ENCODE data around the gene GPR15LG. TPM values are rescaled to one million over a fixed set of nuclear protein-coding genes. Genes with fewer than 3 reads are reported as not detected.

GPR15LG gene
- total RNA-seq, 4 donors from 2014 or later, result 197 to 480 (median 266) TPM

DNA sequence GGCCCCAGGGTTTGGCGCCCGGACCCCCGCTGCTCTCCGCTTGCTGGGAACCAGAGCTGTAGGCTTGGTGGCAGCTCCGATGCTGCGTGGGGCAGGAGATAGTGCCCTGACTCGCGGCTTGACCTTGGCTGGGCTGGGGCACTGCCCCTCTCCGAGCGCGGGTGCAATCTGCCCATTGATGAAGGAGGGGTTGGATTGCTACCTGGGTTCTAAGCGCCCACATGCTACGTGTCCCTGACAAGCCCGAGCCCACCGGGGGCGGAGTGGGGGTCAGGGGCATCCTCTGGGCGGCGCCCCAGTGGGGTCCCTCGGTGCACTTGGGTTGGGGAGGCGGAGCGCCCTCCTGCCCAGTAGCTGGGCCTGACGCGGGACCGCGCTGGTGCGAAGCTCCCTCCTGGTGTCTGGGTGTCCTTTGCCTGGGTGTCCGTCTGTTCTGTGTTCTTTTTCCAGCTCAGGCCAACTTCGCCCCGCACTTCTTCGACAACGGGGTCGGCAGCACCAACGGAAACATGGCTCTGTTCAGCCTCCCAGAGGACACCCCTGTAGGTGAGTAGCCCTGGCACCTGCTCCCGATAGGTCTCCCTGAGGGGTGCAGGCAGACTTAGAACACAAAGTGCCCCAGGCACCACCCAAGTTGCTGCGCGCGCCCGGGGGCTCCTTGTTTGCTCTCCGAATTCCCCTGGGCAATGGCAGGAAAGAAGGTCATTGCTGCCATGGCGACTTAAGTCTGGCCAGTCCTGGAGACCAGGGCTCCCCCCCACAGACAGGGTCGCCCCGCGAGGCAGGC lies 21.6 kb downstream of the GPR15LG start:
- in situ Hi-C loops (cut with MboI; ENCODE audit: low pct_ligation_motif_present in 1 of 4, low pct_unique_long_range_greater_than_20kb in 1 of 4, low sequenced_read_pairs in 3 of 4), result no loop called here
- intact Hi-C loops (cut with DNase I; ENCODE audit: low total_unique reads), result no loop called here
- Histone ChIP-seq H3K27me3 (peaks cover 26% of the 10 kb centered on the region), H3K4me1 (peaks cover 11 to 56% (median 48%) of the 10 kb centered on the region in 4 donors), H3K36me3 (no peaks in the 10 kb centered on the region), H3K4me3 (peak overlapping the region; percentile 38 to 66 (median 58)), H3K9me3 (no peaks in the 10 kb centered on the region), H3K27ac (peak overlapping the region; percentile 84 to 88 (median 86))
- 26% methylated on average over 36 of the region's 43 CpGs; no CpG with 5 or more reads in 1 of the 2 donors for WGBS, 2 donors (ENCODE audit: low coverage in 1 of 2)
- TF ChIP-seq EP300 (IDR thresholded peaks at IDR 0.05; ENCODE audit: low read depth) (no peak), POLR2A (IDR thresholded peaks at IDR 0.05) (no peak), CTCF (IDR thresholded peaks at IDR 0.05) (no peak), POLR2AphosphoS5 (IDR thresholded peaks at IDR 0.05) (no peak)
- DNase-seq, result peak; percentile 19

- Histone ChIP-seq H3K9me3 (no peaks in the 10 kb centered on the region), H3K4me1 (peaks cover 13 to 65% (median 51%) of the 10 kb centered on the region in 4 donors), H3K27me3 (peaks cover 26% of the 10 kb centered on the region), H3K4me3 (peak overlapping the region in 1 of 4 donors; percentile 61), H3K36me3 (no peaks in the 10 kb centered on the region), H3K27ac (peak overlapping the region; percentile 84 to 88 (median 86))
- intact Hi-C loops (cut with DNase I; ENCODE audit: low total_unique reads), result no loop called here
- in situ Hi-C loops (cut with MboI; ENCODE audit: low pct_ligation_motif_present in 1 of 4, low pct_unique_long_range_greater_than_20kb in 1 of 4, low sequenced_read_pairs in 3 of 4), result no loop called here
- TF ChIP-seq EP300 (IDR thresholded peaks at IDR 0.05; ENCODE audit: low read depth) (no peak), CTCF (IDR thresholded peaks at IDR 0.05) (peak in 2 of 5 experiments; percentile 44 to 49), POLR2A (IDR thresholded peaks at IDR 0.05) (peak; percentile 71), POLR2AphosphoS5 (IDR thresholded peaks at IDR 0.05) (peak; percentile 39 to 69 (median 62))
- DNase-seq, result peak; percentile 76
- 10 to 21% methylated on average over 3 to 4 of the region's 4 CpGs for WGBS, 2 donors (ENCODE audit: low coverage in 1 of 2)
Observed at GRCh38 chr10:84196083-84196482, 22.5 kb downstream of the GPR15LG start.

- Histone ChIP-seq H3K4me1 (peaks cover 13 to 73% (median 59%) of the 10 kb centered on the region in 4 donors), H3K4me3 (no peak overlapping the region), H3K36me3 (no peaks in the 10 kb centered on the region), H3K9me3 (no peaks in the 10 kb centered on the region), H3K27ac (peak overlapping the region; percentile 84 to 88 (median 86)), H3K27me3 (peaks cover 26% of the 10 kb centered on the region)
- intact Hi-C loops (cut with DNase I; ENCODE audit: low total_unique reads) (no loop called here), in situ Hi-C loops (cut with MboI; ENCODE audit: low pct_ligation_motif_present in 1 of 4, low pct_unique_long_range_greater_than_20kb in 1 of 4, low sequenced_read_pairs in 3 of 4) (no loop called here)
- peak; percentile 23 for DNase-seq
- 45% methylated on average over 5 of the region's 5 CpGs; no CpG with 5 or more reads in 1 of the 2 donors for WGBS, 2 donors (ENCODE audit: low coverage in 1 of 2)
- TF ChIP-seq POLR2AphosphoS5 (IDR thresholded peaks at IDR 0.05), result peak in 1 of 3 donors; percentile 21
- TF ChIP-seq EP300 (IDR thresholded peaks at IDR 0.05; ENCODE audit: low read depth), result no peak
- TF ChIP-seq POLR2A (IDR thresholded peaks at IDR 0.05), result no peak
- no peak for TF ChIP-seq CTCF (IDR thresholded peaks at IDR 0.05)
Observed at GRCh38 chr10:84196941-84197340, 23.3 kb downstream of the GPR15LG start.

GRCh38 chr10:84197643-84198042 lies 24.0 kb downstream of the GPR15LG start:
- Histone ChIP-seq H3K27me3 (peaks cover 26% of the 10 kb centered on the region), H3K4me3 (no peak overlapping the region), H3K27ac (peak overlapping the region; percentile 84 to 88 (median 86)), H3K36me3 (no peaks in the 10 kb centered on the region), H3K4me1 (peaks cover 13 to 75% (median 59%) of the 10 kb centered on the region in 4 donors), H3K9me3 (no peaks in the 10 kb centered on the region)
- TF ChIP-seq POLR2AphosphoS5 (IDR thresholded peaks at IDR 0.05), result no peak
- TF ChIP-seq CTCF (IDR thresholded peaks at IDR 0.05), result no peak
- TF ChIP-seq POLR2A (IDR thresholded peaks at IDR 0.05), result no peak
- no peak for TF ChIP-seq EP300 (IDR thresholded peaks at IDR 0.05; ENCODE audit: low read depth)
- 71% methylated on average over 5 of the region's 5 CpGs; no CpG with 5 or more reads in 1 of the 2 donors for WGBS, 2 donors (ENCODE audit: low coverage in 1 of 2)
- DNase-seq, result peak; percentile 7
- intact Hi-C loops (cut with DNase I; ENCODE audit: low total_unique reads) (no loop called here), in situ Hi-C loops (cut with MboI; ENCODE audit: low pct_ligation_motif_present in 1 of 4, low pct_unique_long_range_greater_than_20kb in 1 of 4, low sequenced_read_pairs in 3 of 4) (no loop called here)
